Neuronal stem cell (in vitro differentiated cells): ENCODE results near the gene PRCP.

Experiments used
- DNase-seq: peaks from one replicate; pipeline ENCODE4 v3.0.0-alpha.2; 2013; ENCODE audit warnings: low spot score
- H2AFZ ChIP-seq: one replicate; pipeline ENCODE4 v1.6.1; 2013; ENCODE audit warnings: mild to moderate bottlenecking, low read length, inconsistent platforms
- H2AK5ac ChIP-seq: 2 replicates; pipeline ENCODE4 v1.6.1; 2013; ENCODE audit warnings: low read depth, mild to moderate bottlenecking, inconsistent platforms, low read length, moderate library complexity, mixed read lengths
- H2BK120ac ChIP-seq: 2 replicates; pipeline ENCODE4 v1.6.1; 2013; ENCODE audit warnings: low read depth, mild to moderate bottlenecking, inconsistent platforms, low read length, moderate library complexity, mixed read lengths
- H2BK12ac ChIP-seq: one replicate; pipeline ENCODE4 v1.6.1; 2013; ENCODE audit warnings: low read length, inconsistent platforms
- H2BK15ac ChIP-seq: 2 replicates; pipeline ENCODE4 v1.6.1; 2013; ENCODE audit warnings: mild to moderate bottlenecking, low read length, inconsistent platforms, mixed read lengths
- H2BK5ac ChIP-seq: one replicate; pipeline ENCODE4 v1.6.1; 2013; ENCODE audit warnings: inconsistent platforms, mild to moderate bottlenecking, low read length, moderate library complexity
- H3K14ac ChIP-seq: one replicate; pipeline ENCODE4 v1.6.1; 2013; ENCODE audit warnings: low read length, inconsistent platforms
- H3K18ac ChIP-seq: 2 replicates; pipeline ENCODE4 v1.6.1; 2013; ENCODE audit warnings: low read length, inconsistent platforms
- H3K23ac ChIP-seq: 2 replicates; pipeline ENCODE4 v1.6.1; 2013; ENCODE audit warnings: low read depth, mild to moderate bottlenecking, mixed read lengths, low read length, inconsistent platforms; ENCODE audit not compliant: poor library complexity
- H3K27ac ChIP-seq: replicated peaks from 3 replicates; pipeline ENCODE4 v1.5.1; 2013; ENCODE audit warnings: low read length, inconsistent platforms
- H3K27me3 ChIP-seq, 3 experiments: 2 replicates each; pipeline ENCODE4 v1.6.1; 2013; ENCODE audit warnings: low read length in 3 of 3, mild to moderate bottlenecking in 2 of 3, inconsistent platforms in 1 of 3, low read depth in 1 of 3, mixed read lengths in 1 of 3, moderate library complexity in 1 of 3; ENCODE audit not compliant: control insufficient read depth in 3 of 3, insufficient read depth in 3 of 3
- H3K36me3 ChIP-seq, 2 donors: replicated peaks in 1 of 2; 2 replicates each; pipeline ENCODE4 v1.6.1; 2013; ENCODE audit warnings: low read length in 2 of 2; ENCODE audit not compliant: control insufficient read depth in 2 of 2, insufficient read depth in 2 of 2
- H3K4ac ChIP-seq: 2 replicates; pipeline ENCODE4 v1.6.1; 2013; ENCODE audit warnings: inconsistent platforms, mild to moderate bottlenecking, low read length, moderate library complexity
- H3K4me1 ChIP-seq, 2 donors: 1 replicate in 1 of 2; 2 replicates in 1 of 2; pipeline ENCODE4 v1.6.1; 2013; ENCODE audit warnings: low read length in 2 of 2, low read depth in 1 of 2; ENCODE audit not compliant: control insufficient read depth in 2 of 2, insufficient read depth in 1 of 2
- H3K4me2 ChIP-seq: one replicate; pipeline ENCODE4 v1.6.1; 2013; ENCODE audit warnings: mild to moderate bottlenecking, low read length, inconsistent platforms; ENCODE audit not compliant: insufficient read depth, poor library complexity, severe bottlenecking
- H3K4me3 ChIP-seq, 2 donors: 2 replicates each; pipeline ENCODE4 v1.5.1; 2013; ENCODE audit warnings: low read length in 2 of 2, mild to moderate bottlenecking in 2 of 2, inconsistent platforms in 1 of 2, moderate library complexity in 1 of 2
- H3K79me1 ChIP-seq: one replicate; pipeline ENCODE4 v1.6.1; 2013; ENCODE audit warnings: low read depth, mild to moderate bottlenecking, inconsistent platforms, low read length, moderate library complexity
- H3K9ac ChIP-seq: one replicate; pipeline ENCODE4 v1.6.1; 2013; ENCODE audit warnings: mild to moderate bottlenecking, low read depth, low read length, inconsistent platforms; ENCODE audit not compliant: poor library complexity
- H3K9me3 ChIP-seq, 2 donors: replicated peaks in 1 of 2; 2 replicates each; pipeline versions ENCODE3 to v1.6.1; 2013; ENCODE audit warnings: low read length in 2 of 2, mild to moderate bottlenecking in 2 of 2, inconsistent platforms in 1 of 2, low read depth in 1 of 2, mixed read lengths in 1 of 2, moderate library complexity in 1 of 2; ENCODE audit not compliant: control insufficient read depth in 2 of 2, insufficient read depth in 1 of 2
- H4K8ac ChIP-seq: one replicate; pipeline ENCODE4 v1.6.1; 2013; ENCODE audit warnings: low read depth, mild to moderate bottlenecking, inconsistent platforms, low read length, moderate library complexity
- H4K91ac ChIP-seq: one replicate; pipeline ENCODE4 v1.6.1; 2013; ENCODE audit warnings: low read length, low read depth, mild to moderate bottlenecking, inconsistent platforms; ENCODE audit not compliant: poor library complexity
- WGBS, 2 donors: extraction: QIAGEN DNeasy Blood & Tissue Kit; methylation state at CpG; one replicate each; pipeline ENCODE4 v1.1.7; 2013; ENCODE audit warnings: missing lambda C conversion rate in 2 of 2, mixed read lengths in 1 of 2; ENCODE audit not compliant: insufficient read length in 2 of 2, insufficient replicate concordance in 1 of 2; ENCODE audit errors: extremely low coverage in 2 of 2; 5-methylcytosine and 5-hydroxymethylcytosine counted together

The PRCP gene

DNA sequence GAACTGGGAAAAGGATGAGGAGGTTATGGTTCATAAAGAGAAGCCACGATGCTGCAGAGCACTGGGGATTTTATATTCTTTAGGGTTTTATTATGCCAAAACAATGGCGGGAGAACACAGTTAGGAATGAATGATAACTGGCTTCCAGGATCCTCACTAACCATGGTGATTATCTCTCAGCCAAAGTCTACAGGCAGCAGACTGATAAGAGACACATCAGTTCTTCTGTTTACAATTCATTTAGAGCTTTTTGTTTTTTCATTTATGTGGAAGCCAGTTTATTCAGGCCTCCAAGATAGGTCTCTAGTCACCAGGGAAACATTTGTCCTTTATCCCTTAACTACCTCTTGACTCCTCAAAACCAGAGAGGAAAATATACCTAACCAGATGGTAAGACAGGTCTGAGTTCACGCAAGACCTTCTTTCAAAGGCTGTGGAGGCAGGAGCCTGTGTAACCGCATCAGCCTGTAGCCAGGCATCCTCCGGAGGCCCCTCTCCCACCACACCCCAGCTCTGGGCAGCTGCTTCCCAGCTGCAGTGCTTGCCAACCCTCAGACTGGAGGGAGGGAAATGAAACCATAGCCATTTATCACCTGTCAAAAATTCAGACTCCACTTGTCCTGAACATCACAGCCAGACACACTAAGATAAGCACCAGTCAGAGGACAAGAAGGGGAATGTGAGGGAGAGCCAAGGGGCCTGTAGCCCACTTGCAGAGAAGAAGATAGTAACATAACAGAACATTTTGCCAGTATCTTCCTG lies 109.3 kb downstream of the PRCP start:
- Histone ChIP-seq H3K23ac (no peak overlapping the region), H3K27me3 (peaks cover 0 to 23% (median 5%) of the 10 kb centered on the region in 3 experiments), H3K14ac (no peak overlapping the region), H3K9ac (no peak overlapping the region), H2BK15ac (no peak overlapping the region), H2AFZ (no peak overlapping the region), H3K27ac (no peak overlapping the region), H2BK12ac (no peak overlapping the region), H3K18ac (no peak overlapping the region), H3K4me3 (no peak overlapping the region), H3K36me3 (no peaks in the 10 kb centered on the region), H3K79me1 (no peaks in the 10 kb centered on the region), H4K91ac (no peak overlapping the region), H3K9me3 (no peaks in the 10 kb centered on the region), H3K4me1 (peaks cover 0 to 3% of the 10 kb centered on the region in 2 donors), H3K4ac (no peak overlapping the region), H2BK120ac (no peak overlapping the region), H4K8ac (no peak overlapping the region), H2AK5ac (no peak overlapping the region), H3K4me2 (no peak overlapping the region), H2BK5ac (no peak overlapping the region)
- WGBS, 2 donors, result no CpG with 5 or more reads among the region's 5 CpGs
- DNase-seq, result no peak

DNA sequence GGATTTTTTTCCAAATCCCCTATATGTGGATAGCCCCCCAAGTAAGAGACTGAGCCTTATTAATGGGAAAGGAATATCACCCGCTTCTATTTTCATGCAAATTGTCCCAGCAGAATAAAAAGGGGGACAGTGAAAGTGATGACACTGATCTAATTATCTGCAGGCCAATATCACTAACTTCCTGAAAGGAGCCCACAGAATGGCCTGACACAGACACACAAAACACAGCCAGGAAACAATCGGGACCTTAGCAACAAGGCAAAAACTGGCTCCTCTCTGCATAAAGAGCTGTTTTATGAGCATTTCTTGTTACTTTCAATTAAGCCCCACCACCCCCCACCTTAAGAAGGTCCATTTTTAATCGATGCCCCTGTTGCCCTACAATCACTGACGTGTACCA lies 112.2 kb downstream of the PRCP start:
- Histone ChIP-seq H3K9me3 (no peaks in the 10 kb centered on the region), H3K23ac (no peak overlapping the region), H3K27me3 (peaks cover 0 to 16% (median 0%) of the 10 kb centered on the region in 3 experiments), H3K4ac (no peak overlapping the region), H2BK15ac (no peak overlapping the region), H2AK5ac (no peak overlapping the region), H2BK120ac (no peak overlapping the region), H3K79me1 (no peaks in the 10 kb centered on the region), H3K9ac (no peak overlapping the region), H2AFZ (peak overlapping the region; percentile 2), H3K4me1 (peaks cover 0 to 3% of the 10 kb centered on the region in 2 donors), H2BK12ac (no peak overlapping the region), H2BK5ac (no peak overlapping the region), H3K18ac (no peak overlapping the region), H3K36me3 (no peaks in the 10 kb centered on the region), H3K4me3 (no peak overlapping the region), H3K14ac (no peak overlapping the region), H4K8ac (no peak overlapping the region), H3K4me2 (no peak overlapping the region), H3K27ac (no peak overlapping the region), H4K91ac (no peak overlapping the region)
- DNase-seq, result no peak
- WGBS, 2 donors, result no CpG with 5 or more reads among the region's 4 CpGs

GRCh38 chr11:82786836-82787235 lies 113.4 kb downstream of the PRCP start:
- Histone ChIP-seq H2BK5ac (no peak overlapping the region), H2AFZ (no peak overlapping the region), H4K91ac (no peak overlapping the region), H3K14ac (no peak overlapping the region), H3K36me3 (no peaks in the 10 kb centered on the region), H3K18ac (no peak overlapping the region), H3K9me3 (peaks cover 0 to 3% of the 10 kb centered on the region in 2 donors), H3K4ac (no peak overlapping the region), H3K4me1 (peaks cover 0 to 3% of the 10 kb centered on the region in 2 donors), H2BK12ac (no peak overlapping the region), H2BK120ac (no peak overlapping the region), H3K9ac (no peak overlapping the region), H2BK15ac (no peak overlapping the region), H2AK5ac (no peak overlapping the region), H3K4me3 (no peak overlapping the region), H3K4me2 (no peak overlapping the region), H3K27me3 (peaks cover 0 to 16% (median 0%) of the 10 kb centered on the region in 3 experiments), H4K8ac (no peak overlapping the region), H3K79me1 (no peaks in the 10 kb centered on the region), H3K27ac (no peak overlapping the region), H3K23ac (no peak overlapping the region)
- WGBS, 2 donors, result no CpG with 5 or more reads among the region's 3 CpGs
- DNase-seq, result no peak

DNA sequence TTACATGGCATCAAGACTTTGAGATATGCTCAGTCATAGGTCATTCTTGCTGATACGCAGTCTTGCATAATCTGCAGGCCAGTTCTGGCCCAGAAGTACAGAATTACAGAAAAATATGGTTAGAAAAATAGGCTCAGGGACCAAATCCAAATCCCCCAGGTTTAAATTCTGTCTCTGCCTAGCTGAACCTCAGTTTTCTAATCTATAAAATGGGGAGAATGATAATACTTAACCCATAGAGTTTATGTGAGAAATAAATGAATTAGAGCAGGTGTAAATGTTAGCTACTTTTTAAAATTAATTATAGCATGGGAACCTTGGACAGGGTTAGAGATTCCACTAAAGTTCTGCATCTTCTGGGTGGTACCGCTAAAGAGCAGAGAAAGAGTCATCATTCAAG lies 114.2 kb downstream of the PRCP start:
- Histone ChIP-seq H2BK12ac (no peak overlapping the region), H3K4me2 (no peak overlapping the region), H3K23ac (no peak overlapping the region), H4K8ac (no peak overlapping the region), H2AK5ac (no peak overlapping the region), H3K4me1 (peaks cover 0 to 3% of the 10 kb centered on the region in 2 donors), H3K9me3 (peaks cover 0 to 3% of the 10 kb centered on the region in 2 donors), H3K18ac (no peak overlapping the region), H3K79me1 (no peaks in the 10 kb centered on the region), H3K14ac (no peak overlapping the region), H2BK120ac (no peak overlapping the region), H2BK5ac (no peak overlapping the region), H2BK15ac (no peak overlapping the region), H4K91ac (no peak overlapping the region), H3K4ac (no peak overlapping the region), H3K36me3 (no peaks in the 10 kb centered on the region), H3K4me3 (no peak overlapping the region), H2AFZ (no peak overlapping the region), H3K27ac (no peak overlapping the region), H3K27me3 (peaks cover 0 to 14% (median 0%) of the 10 kb centered on the region in 3 experiments), H3K9ac (no peak overlapping the region)
- DNase-seq, result no peak
- no CpG with 5 or more reads among the region's 2 CpGs for WGBS, 2 donors
